Activated CD8-positive, alpha-beta memory T cell treated with anti-CD3 and anti-CD28 coated beads, Interleukin-2, amount 10 ng/mL, durations not matched to agents 7 days and 5 days (primary cell): Measurements from ENCODE around the gene ZNF770. TPM values are rescaled to one million over a fixed set of nuclear protein-coding genes. Genes with fewer than 3 reads are reported as not detected.

Experiments
- ATAC-seq: fragments of 150-1000 bp; cut with Tn5 transposase; one replicate; pipeline ENCODE4 v1.10.0; 2021; ENCODE audit warnings: moderate library complexity
- CTCF ChIA-PET: fragments of 350-600 bp; sonication (Branson Sonifier 250); formaldehyde crosslinking; loops from one replicate; lab custom pipeline; 2021; ENCODE audit warnings: antibody characterized with exemption; lab: Charles Lee
- DNase-seq: peaks from one replicate; pipeline ENCODE4 v3.0.0-alpha.2; 2020
- H3K27ac Mint-ChIP-seq: one replicate; pipeline ENCODE4 v1.8.0; 2021; ENCODE audit warnings: mild to moderate bottlenecking, mixed read lengths
- H3K27me3 Mint-ChIP-seq: one replicate; pipeline ENCODE4 v1.8.0; 2021; ENCODE audit warnings: mixed read lengths
- H3K36me3 Mint-ChIP-seq: one replicate; pipeline ENCODE4 v1.8.0; 2021; ENCODE audit warnings: mild to moderate bottlenecking, mixed read lengths
- H3K4me1 Mint-ChIP-seq: one replicate; pipeline ENCODE4 v1.8.0; 2021; ENCODE audit warnings: mixed read lengths
- H3K4me3 Mint-ChIP-seq: one replicate; pipeline ENCODE4 v1.8.0; 2021; ENCODE audit warnings: mild to moderate bottlenecking, moderate library complexity, mixed read lengths
- H3K9me3 Mint-ChIP-seq: one replicate; pipeline ENCODE4 v1.8.0; 2022; ENCODE audit warnings: low read depth, mixed read lengths
- total RNA-seq, 2 experiments: library from RNA; stranded (reverse); gene quantifications; one replicate each; pipeline ENCODE4 v1.2.3, GENCODE V29; 2021

The ZNF770 gene, protein sequence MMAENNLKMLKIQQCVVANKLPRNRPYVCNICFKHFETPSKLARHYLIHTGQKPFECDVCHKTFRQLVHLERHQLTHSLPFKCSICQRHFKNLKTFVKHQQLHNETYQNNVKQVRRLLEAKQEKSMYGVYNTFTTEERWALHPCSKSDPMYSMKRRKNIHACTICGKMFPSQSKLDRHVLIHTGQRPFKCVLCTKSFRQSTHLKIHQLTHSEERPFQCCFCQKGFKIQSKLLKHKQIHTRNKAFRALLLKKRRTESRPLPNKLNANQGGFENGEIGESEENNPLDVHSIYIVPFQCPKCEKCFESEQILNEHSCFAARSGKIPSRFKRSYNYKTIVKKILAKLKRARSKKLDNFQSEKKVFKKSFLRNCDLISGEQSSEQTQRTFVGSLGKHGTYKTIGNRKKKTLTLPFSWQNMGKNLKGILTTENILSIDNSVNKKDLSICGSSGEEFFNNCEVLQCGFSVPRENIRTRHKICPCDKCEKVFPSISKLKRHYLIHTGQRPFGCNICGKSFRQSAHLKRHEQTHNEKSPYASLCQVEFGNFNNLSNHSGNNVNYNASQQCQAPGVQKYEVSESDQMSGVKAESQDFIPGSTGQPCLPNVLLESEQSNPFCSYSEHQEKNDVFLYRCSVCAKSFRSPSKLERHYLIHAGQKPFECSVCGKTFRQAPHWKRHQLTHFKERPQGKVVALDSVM
- total RNA-seq = 10 to 100 TPM; 28.7 to 42.8 TPM

DNA sequence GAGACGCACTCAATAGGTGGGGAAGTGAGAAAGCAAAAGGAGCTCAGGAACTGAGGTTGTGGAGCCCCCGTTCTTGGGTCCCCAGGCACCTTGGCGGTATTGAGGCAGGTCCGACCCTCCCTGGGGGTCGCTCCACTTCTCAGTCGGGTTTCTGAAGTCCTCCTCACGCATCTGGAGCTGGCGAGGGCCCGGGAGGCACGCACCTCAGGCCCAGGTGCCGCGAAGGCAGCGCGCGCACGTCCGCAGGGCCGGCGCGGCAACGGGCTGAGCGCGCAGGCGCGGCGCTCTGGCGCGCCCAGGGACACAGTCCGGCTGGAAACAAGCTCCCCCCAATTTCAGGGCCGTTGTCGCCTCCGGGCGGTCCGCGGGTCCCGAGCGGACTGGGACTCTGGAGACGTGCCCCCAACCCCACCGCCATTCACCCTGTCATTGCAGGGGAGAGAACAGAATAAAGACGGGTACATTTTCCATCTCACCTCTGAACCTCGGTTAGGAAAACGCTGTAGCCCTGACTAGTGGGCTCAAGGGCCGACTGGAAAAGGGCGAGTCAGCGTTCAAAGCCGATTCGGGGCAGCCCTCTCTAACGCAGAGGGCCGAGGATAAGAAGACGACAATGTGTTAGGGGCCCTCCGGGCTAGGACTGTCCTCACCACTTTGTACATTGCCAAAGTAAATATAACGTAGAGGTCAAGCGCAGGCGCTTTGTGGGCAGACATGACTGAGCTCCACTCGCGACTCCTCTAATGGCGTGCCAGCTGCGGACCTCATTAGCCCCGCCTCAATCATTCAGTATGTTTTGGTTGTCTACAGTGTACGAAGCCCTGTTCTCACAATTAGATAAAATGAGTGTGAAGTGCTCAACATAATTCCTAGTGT lies at the start of gene ZNF770:
ZNF770 (minus strand) TSS at position 261 of the 876 bp plus-strand sequence. CDS start 4,853 bp downstream, outside the sequence.
- H3K4me1 Mint-ChIP-seq = peaks cover 41% of the 10 kb centered on the region
- no peaks in the 10 kb centered on the region for H3K27me3 Mint-ChIP-seq
- H3K4me3 Mint-ChIP-seq = peak within 1 kb of the TSS; percentile 98
- ATAC-seq = peak; percentile 91
- CTCF ChIA-PET = interaction anchor here (7.5 kb wide), 1 partner anchor 19 kb away, joined by 54 read pairs; the partner anchor contains the start of gene AQR
- H3K36me3 Mint-ChIP-seq = peaks cover 17% of the 10 kb centered on the region
- peak within 1 kb of the TSS; percentile 99 for H3K27ac Mint-ChIP-seq
- peak; percentile 86 for DNase-seq
- no peaks in the 10 kb centered on the region for H3K9me3 Mint-ChIP-seq

DNA sequence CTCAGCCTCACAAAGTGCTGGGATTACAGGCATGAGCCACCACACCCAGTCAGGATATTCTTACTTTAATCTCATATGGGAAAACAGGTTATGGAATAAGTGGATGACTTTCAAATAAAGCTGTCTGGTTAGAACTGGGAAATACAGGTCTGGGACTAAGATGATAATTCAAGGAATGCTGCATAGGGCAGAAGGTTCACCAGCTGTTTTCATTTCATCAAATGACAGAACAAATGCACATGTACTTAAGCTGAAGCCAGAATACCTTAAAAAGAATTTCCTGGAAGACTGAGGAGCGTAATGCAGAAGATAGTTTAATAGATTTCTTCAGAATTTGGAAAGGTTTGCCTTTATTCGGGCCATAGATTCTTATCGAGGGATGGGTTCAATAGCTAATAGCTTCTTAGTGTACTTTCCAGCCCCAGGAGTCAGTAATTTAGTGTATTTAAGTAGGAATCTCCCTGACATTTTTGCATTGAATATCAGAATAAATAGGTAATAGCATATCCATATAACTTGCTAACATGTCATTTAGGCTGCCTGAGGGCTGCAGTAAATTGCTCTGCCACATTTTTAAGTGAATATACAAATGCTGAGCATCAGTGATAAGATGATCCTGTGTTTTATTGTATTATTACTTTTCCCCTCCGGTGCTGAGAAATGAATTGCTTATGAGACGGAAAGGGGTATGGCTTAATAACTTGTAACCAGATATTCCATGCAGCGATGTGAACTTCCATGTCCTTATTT lies 40.3 kb upstream of the ZNF770 start:
- H3K4me1 Mint-ChIP-seq = no peaks in the 10 kb centered on the region
- no peak overlapping the region for H3K4me3 Mint-ChIP-seq
- peaks cover 5% of the 10 kb centered on the region for H3K27me3 Mint-ChIP-seq
- no peak overlapping the region for H3K27ac Mint-ChIP-seq
- no peak for DNase-seq
- no peak for ATAC-seq
- CTCF ChIA-PET = interaction anchor here (0.8 kb wide), 1 partner anchor 10 kb away, joined by 4 read pairs; no protein-coding TSS in a partner anchor
- no peaks in the 10 kb centered on the region for H3K9me3 Mint-ChIP-seq
- no peaks in the 10 kb centered on the region for H3K36me3 Mint-ChIP-seq

GRCh38 chr15:35023804-35024203 lies 35.7 kb upstream of the ZNF770 start:
- ATAC-seq (no peak), DNase-seq (no peak)
- H3K9me3 Mint-ChIP-seq = no peaks in the 10 kb centered on the region
- CTCF ChIA-PET = no interaction called here
- H3K4me1 Mint-ChIP-seq = no peaks in the 10 kb centered on the region
- no peak overlapping the region for H3K27ac Mint-ChIP-seq
- H3K36me3 Mint-ChIP-seq = no peaks in the 10 kb centered on the region
- no peak overlapping the region for H3K4me3 Mint-ChIP-seq
- peaks cover 6% of the 10 kb centered on the region for H3K27me3 Mint-ChIP-seq

DNA sequence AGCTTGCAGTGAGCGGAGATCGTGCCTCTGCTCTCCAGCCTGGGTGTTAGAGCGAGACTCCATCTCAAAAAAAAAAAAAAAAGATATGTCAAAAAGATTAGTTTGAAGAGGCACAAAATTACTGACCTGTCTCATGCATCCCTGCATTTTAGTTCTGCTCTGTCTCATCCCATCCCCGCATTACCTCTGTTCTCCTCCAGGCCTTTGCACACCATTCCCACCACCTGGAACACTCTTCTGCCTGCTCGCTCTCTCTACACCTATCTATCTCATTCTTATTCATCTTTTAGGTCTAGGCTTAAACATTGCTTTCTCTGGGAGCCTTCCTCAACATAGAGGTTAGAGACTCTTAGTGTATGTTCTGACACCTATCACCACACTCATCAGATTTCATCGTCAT lies 32.9 kb upstream of the ZNF770 start:
- CTCF ChIA-PET = no interaction called here
- H3K27me3 Mint-ChIP-seq = peaks cover 9% of the 10 kb centered on the region

GRCh38 chr15:35019404-35020327 lies 31.6 kb upstream of the ZNF770 start:
- DNase-seq = no peak
- no peaks in the 10 kb centered on the region for H3K9me3 Mint-ChIP-seq
- H3K36me3 Mint-ChIP-seq = no peaks in the 10 kb centered on the region
- no peak overlapping the region for H3K4me3 Mint-ChIP-seq
- no peaks in the 10 kb centered on the region for H3K4me1 Mint-ChIP-seq
- H3K27ac Mint-ChIP-seq = no peak overlapping the region
- CTCF ChIA-PET = no interaction called here
- ATAC-seq = no peak
- peaks cover 13% of the 10 kb centered on the region for H3K27me3 Mint-ChIP-seq

More for the DNA sequence above, 32.9 kb upstream of the ZNF770 start:
- H3K4me1 Mint-ChIP-seq = no peaks in the 10 kb centered on the region
- H3K36me3 Mint-ChIP-seq = no peaks in the 10 kb centered on the region
- no peaks in the 10 kb centered on the region for H3K9me3 Mint-ChIP-seq
- DNase-seq (no peak), ATAC-seq (no peak)
- no peak overlapping the region for H3K4me3 Mint-ChIP-seq
- H3K27ac Mint-ChIP-seq = no peak overlapping the region

GRCh38 chr15:35014241-35014640 lies 26.2 kb upstream of the ZNF770 start:
- Mint-ChIP-seq H3K36me3 (no peaks in the 10 kb centered on the region), H3K4me1 (no peaks in the 10 kb centered on the region), H3K27me3 (peaks cover 14% of the 10 kb centered on the region), H3K9me3 (no peaks in the 10 kb centered on the region), H3K4me3 (no peak overlapping the region), H3K27ac (no peak overlapping the region)
- no peak for DNase-seq
- CTCF ChIA-PET = interaction anchor here (0.6 to 1.5 kb wide), 2 partner anchors 10 to 45 kb away, joined by 3 to 4 read pairs; partner anchors contain the start of gene AQR
- no peak for ATAC-seq

DNA sequence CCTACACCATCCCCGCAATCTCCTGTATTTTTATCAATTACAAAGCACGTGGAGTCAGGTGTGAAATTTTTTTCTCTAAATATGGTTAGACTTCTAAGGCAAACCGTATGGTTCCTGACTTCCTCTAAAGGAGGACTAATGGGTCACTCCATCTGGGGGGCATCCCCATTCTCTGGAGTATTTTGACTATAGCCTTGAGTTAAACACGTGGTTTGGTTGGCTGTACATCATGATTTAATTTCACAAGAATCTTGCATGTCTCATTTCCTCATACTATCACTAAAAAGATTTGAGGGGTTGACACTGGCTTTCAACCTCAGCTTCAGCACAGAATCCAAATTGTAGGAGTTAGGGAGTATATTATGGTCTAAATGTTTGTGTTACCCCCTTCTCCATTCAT lies 25.3 kb upstream of the ZNF770 start:
- H3K27ac Mint-ChIP-seq = no peak overlapping the region

GRCh38 chr15:35007397-35007796 lies 19.3 kb upstream of the ZNF770 start:
- Mint-ChIP-seq H3K27ac (no peak overlapping the region), H3K4me1 (no peaks in the 10 kb centered on the region), H3K9me3 (no peaks in the 10 kb centered on the region), H3K36me3 (no peaks in the 10 kb centered on the region), H3K4me3 (no peak overlapping the region), H3K27me3 (peaks cover 9% of the 10 kb centered on the region)
- ATAC-seq (no peak), DNase-seq (no peak)
- CTCF ChIA-PET = no interaction called here

More for the DNA sequence above, 25.3 kb upstream of the ZNF770 start:
- no peaks in the 10 kb centered on the region for H3K36me3 Mint-ChIP-seq
- CTCF ChIA-PET = no interaction called here
- peaks cover 14% of the 10 kb centered on the region for H3K27me3 Mint-ChIP-seq
- no peaks in the 10 kb centered on the region for H3K4me1 Mint-ChIP-seq
- no peak overlapping the region for H3K4me3 Mint-ChIP-seq
- DNase-seq (no peak), ATAC-seq (no peak)
- no peaks in the 10 kb centered on the region for H3K9me3 Mint-ChIP-seq

DNA sequence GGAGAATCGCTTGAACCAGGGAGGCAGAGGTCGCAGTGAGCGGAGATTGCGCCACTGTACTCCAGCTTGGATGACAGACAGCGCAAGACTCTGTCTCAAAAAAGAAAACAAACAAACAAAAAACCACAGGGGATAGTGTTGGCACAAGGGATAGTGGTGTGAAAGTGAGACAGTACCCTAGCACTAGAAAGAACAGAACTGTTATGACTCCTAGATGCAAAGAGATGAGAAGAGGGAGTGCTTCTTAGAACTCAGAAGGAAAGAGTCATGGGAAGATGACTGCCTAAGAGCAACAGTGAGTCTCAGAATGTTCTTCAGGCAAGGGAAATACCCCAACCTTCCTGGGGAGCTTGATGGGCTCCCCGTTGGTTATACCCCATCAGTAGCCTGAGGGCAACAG lies 17.8 kb upstream of the ZNF770 start:
- CTCF ChIA-PET = no interaction called here
- Mint-ChIP-seq H3K4me1 (no peaks in the 10 kb centered on the region), H3K9me3 (no peaks in the 10 kb centered on the region), H3K27me3 (peaks cover 6% of the 10 kb centered on the region), H3K36me3 (no peaks in the 10 kb centered on the region), H3K27ac (no peak overlapping the region), H3K4me3 (no peak overlapping the region)
- ATAC-seq (no peak), DNase-seq (no peak)

- no peak overlapping the region for H3K27ac Mint-ChIP-seq
- H3K9me3 Mint-ChIP-seq = no peaks in the 10 kb centered on the region
- no peaks in the 10 kb centered on the region for H3K4me1 Mint-ChIP-seq
- DNase-seq = no peak
- CTCF ChIA-PET = interaction anchor here (1.2 kb wide), 1 partner anchor 11 kb away, joined by 3 read pairs; no protein-coding TSS in a partner anchor
- peaks cover 6% of the 10 kb centered on the region for H3K27me3 Mint-ChIP-seq
- no peak overlapping the region for H3K4me3 Mint-ChIP-seq
- no peaks in the 10 kb centered on the region for H3K36me3 Mint-ChIP-seq
- ATAC-seq = no peak
Measured at GRCh38 chr15:35003928-35004327, 15.8 kb upstream of the ZNF770 start.

GRCh38 chr15:35000511-35000910 lies 12.4 kb upstream of the ZNF770 start:
- Mint-ChIP-seq H3K4me3 (no peak overlapping the region), H3K4me1 (no peaks in the 10 kb centered on the region), H3K27ac (no peak overlapping the region), H3K9me3 (no peaks in the 10 kb centered on the region), H3K36me3 (no peaks in the 10 kb centered on the region), H3K27me3 (peaks cover 10% of the 10 kb centered on the region)
- DNase-seq (no peak), ATAC-seq (no peak)
- CTCF ChIA-PET = no interaction called here

DNA sequence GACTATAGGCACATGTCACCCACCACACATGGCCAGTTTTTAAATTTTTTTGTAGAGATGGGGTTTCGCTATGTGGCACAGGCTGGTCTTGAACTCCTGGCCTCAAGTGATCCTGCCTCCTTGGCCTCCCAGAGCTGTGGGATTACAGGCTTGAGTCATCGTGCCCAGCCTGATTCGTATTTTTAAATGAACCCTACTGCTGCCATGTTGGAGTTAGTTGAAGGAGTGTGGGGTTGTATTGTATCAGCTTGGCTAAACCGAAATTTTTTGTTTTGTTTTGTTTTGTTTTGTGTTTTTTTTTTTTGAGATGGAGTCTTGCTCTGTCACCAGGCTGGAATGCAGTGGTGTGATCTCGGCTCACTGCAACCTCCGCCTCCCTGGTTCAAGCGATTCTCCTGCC lies 11.8 kb upstream of the ZNF770 start:
- Mint-ChIP-seq H3K27me3 (peaks cover 14% of the 10 kb centered on the region), H3K27ac (no peak overlapping the region), H3K9me3 (no peaks in the 10 kb centered on the region), H3K4me1 (peaks cover 3% of the 10 kb centered on the region), H3K36me3 (no peaks in the 10 kb centered on the region), H3K4me3 (no peak overlapping the region)
- CTCF ChIA-PET = no interaction called here
- no peak for ATAC-seq
- no peak for DNase-seq
